ENCODE data around the gene WNT7B. TPM values are rescaled to one million over a fixed set of nuclear protein-coding genes. Genes with fewer than 3 reads are reported as not detected.

WNT7B gene
- total and polyA plus RNA-seq, 2 donors (not counting 1 experiment from before 2014, with no cell fraction given): 0.22 to 0.67 TPM

- no peaks in the 10 kb centered on the region for H3K27me3 Mint-ChIP-seq
- Histone ChIP-seq H4K20me1 (ENCODE audit: control insufficient read depth, insufficient read depth, low read length, poor library complexity, severe bottlenecking) (no peaks in the 10 kb centered on the region), H3K27ac (ENCODE audit: low read length in 2 of 2) (no peak overlapping the region), H3K36me3 (replicated peaks in 1 of 2; ENCODE audit: control extremely low read depth in 1 of 2, control insufficient read depth in 1 of 2, extremely low read depth in 1 of 2, insufficient read depth in 2 of 2, low read length in 1 of 2) (no peaks in the 10 kb centered on the region), H3K9ac (ENCODE audit: low read length) (no peak overlapping the region), H3K4me3 (ENCODE audit: control extremely low read depth in 1 of 5, extremely low read depth in 1 of 5, insufficient read depth in 1 of 5, low read depth in 2 of 5, low read length in 4 of 5) (no peak overlapping the region), H3K79me2 (ENCODE audit: control insufficient read depth, insufficient read depth, low read length) (no peaks in the 10 kb centered on the region), H3K9me3 (ENCODE audit: control extremely low read depth in 1 of 3, control insufficient read depth in 2 of 3, insufficient read depth in 1 of 3, low read length in 2 of 3) (no peaks in the 10 kb centered on the region), H3K27me3 (replicated peaks in 1 of 4; ENCODE audit: control extremely low read depth in 1 of 4, control insufficient read depth in 3 of 4, insufficient read depth in 4 of 4, low read length in 3 of 4) (peaks cover 0 to 10% (median 0%) of the 10 kb centered on the region in 4 experiments), H3K4me2 (replicated peaks; ENCODE audit: low read depth, low read length, poor library complexity, severe bottlenecking) (no peak overlapping the region), H3K4me1 (ENCODE audit: control insufficient read depth in 2 of 2, insufficient read depth in 2 of 2, low read length in 2 of 2) (peaks cover 3 to 10% of the 10 kb centered on the region in 2 donors), H2AFZ (ENCODE audit: insufficient read depth, low read depth, low read length, poor library complexity, severe bottlenecking) (no peak overlapping the region)
- H3K27ac Mint-ChIP-seq: peak overlapping the region; percentile 20
- no peak overlapping the region for H3K4me3 Mint-ChIP-seq
- no peaks in the 10 kb centered on the region for H3K9me3 Mint-ChIP-seq (ENCODE audit: insufficient read depth)
- ATAC-seq (ENCODE audit: low read depth): no peak
- H3K4me1 Mint-ChIP-seq: peaks cover 8% of the 10 kb centered on the region
- intact Hi-C loops (cut with micrococcal nuclease): no loop called here
- DNase-seq: no peak
- 95% methylated on average over 21 of the region's 24 CpGs for WGBS (ENCODE audit: insufficient coverage)
- TF ChIP-seq, protein P1, sequence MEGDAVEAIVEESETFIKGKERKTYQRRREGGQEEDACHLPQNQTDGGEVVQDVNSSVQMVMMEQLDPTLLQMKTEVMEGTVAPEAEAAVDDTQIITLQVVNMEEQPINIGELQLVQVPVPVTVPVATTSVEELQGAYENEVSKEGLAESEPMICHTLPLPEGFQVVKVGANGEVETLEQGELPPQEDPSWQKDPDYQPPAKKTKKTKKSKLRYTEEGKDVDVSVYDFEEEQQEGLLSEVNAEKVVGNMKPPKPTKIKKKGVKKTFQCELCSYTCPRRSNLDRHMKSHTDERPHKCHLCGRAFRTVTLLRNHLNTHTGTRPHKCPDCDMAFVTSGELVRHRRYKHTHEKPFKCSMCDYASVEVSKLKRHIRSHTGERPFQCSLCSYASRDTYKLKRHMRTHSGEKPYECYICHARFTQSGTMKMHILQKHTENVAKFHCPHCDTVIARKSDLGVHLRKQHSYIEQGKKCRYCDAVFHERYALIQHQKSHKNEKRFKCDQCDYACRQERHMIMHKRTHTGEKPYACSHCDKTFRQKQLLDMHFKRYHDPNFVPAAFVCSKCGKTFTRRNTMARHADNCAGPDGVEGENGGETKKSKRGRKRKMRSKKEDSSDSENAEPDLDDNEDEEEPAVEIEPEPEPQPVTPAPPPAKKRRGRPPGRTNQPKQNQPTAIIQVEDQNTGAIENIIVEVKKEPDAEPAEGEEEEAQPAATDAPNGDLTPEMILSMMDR (IDR thresholded peaks at IDR 0.05): no peak
- no peak for TF ChIP-seq EZH2 (IDR thresholded peaks at IDR 0.05; ENCODE audit: borderline replicate concordance, insufficient read depth, low read depth, low read length, poor library complexity, severe bottlenecking)
- ChIA-PET POLR2A (no interaction called here), CTCF (interaction anchor here (1.4 to 20.6 kb wide), 2 partner anchors 9 to 113 kb away, joined by 4 to 533 read pairs; no protein-coding TSS in a partner anchor)
Observed at GRCh38 chr22:46003271-46004091, 26.5 kb upstream of the WNT7B start.

DNA sequence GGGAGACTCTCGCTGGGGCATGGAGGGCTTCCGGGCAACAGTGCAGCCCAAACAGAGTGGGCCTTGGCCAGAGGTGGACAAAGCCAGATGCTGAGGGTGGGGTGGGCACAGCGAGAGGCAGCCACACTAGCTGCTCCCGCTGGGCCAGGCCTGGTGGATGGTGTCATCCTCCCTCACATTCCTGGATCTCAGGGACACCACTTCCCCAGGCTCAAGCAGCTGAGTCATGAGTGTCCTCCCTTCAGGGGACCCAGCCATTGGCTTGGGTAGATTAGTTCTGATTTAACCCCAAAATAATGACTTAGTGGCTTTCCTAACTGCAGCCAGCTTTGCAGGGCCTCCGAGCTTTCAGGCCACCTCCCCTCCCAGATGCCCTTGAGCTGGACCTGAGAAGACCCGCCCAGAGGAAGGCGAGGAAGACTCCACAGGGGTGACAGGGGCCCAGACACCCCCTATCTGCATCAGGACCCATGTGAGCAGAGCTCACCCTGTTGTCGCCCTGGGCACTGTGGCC, 25.9 kb upstream of the WNT7B start:
- H3K36me3 ChIP-seq (replicated peaks in 1 of 2; ENCODE audit: control extremely low read depth in 1 of 2, control insufficient read depth in 1 of 2, extremely low read depth in 1 of 2, insufficient read depth in 2 of 2, low read length in 1 of 2): no peaks in the 10 kb centered on the region
- intact Hi-C loops (cut with micrococcal nuclease): no loop called here

More for the DNA sequence above, 25.9 kb upstream of the WNT7B start:
- TF ChIP-seq EZH2 (IDR thresholded peaks at IDR 0.05; ENCODE audit: borderline replicate concordance, insufficient read depth, low read depth, low read length, poor library complexity, severe bottlenecking): no peak
- TF ChIP-seq, protein P1 (IDR thresholded peaks at IDR 0.05): no peak
- H3K27me3 Mint-ChIP-seq: no peaks in the 10 kb centered on the region
- Histone ChIP-seq H3K4me1 (ENCODE audit: control insufficient read depth in 2 of 2, insufficient read depth in 2 of 2, low read length in 2 of 2) (peaks cover 3 to 10% of the 10 kb centered on the region in 2 donors), H4K20me1 (ENCODE audit: control insufficient read depth, insufficient read depth, low read length, poor library complexity, severe bottlenecking) (no peaks in the 10 kb centered on the region), H3K4me3 (ENCODE audit: control extremely low read depth in 1 of 5, extremely low read depth in 1 of 5, insufficient read depth in 1 of 5, low read depth in 2 of 5, low read length in 4 of 5) (no peak overlapping the region), H3K27me3 (replicated peaks in 1 of 4; ENCODE audit: control extremely low read depth in 1 of 4, control insufficient read depth in 3 of 4, insufficient read depth in 4 of 4, low read length in 3 of 4) (peaks cover 0 to 10% (median 0%) of the 10 kb centered on the region in 4 experiments), H3K27ac (ENCODE audit: low read length in 2 of 2) (no peak overlapping the region), H3K4me2 (replicated peaks; ENCODE audit: low read depth, low read length, poor library complexity, severe bottlenecking) (no peak overlapping the region), H3K79me2 (ENCODE audit: control insufficient read depth, insufficient read depth, low read length) (no peaks in the 10 kb centered on the region), H2AFZ (ENCODE audit: insufficient read depth, low read depth, low read length, poor library complexity, severe bottlenecking) (no peak overlapping the region), H3K9me3 (ENCODE audit: control extremely low read depth in 1 of 3, control insufficient read depth in 2 of 3, insufficient read depth in 1 of 3, low read length in 2 of 3) (no peaks in the 10 kb centered on the region), H3K9ac (ENCODE audit: low read length) (no peak overlapping the region)
- CTCF ChIA-PET: interaction anchor here (1.0 to 20.6 kb wide), 3 partner anchors 8 to 113 kb away, joined by 3 to 533 read pairs (median 4); no protein-coding TSS in a partner anchor
- H3K4me3 Mint-ChIP-seq: no peak overlapping the region
- H3K9me3 Mint-ChIP-seq (ENCODE audit: insufficient read depth): no peaks in the 10 kb centered on the region
- 96% methylated on average over 6 of the region's 8 CpGs for WGBS (ENCODE audit: insufficient coverage)
- POLR2A ChIA-PET: no interaction called here
- peaks cover 9% of the 10 kb centered on the region for H3K4me1 Mint-ChIP-seq
- no peak overlapping the region for H3K27ac Mint-ChIP-seq
- ATAC-seq (ENCODE audit: low read depth): no peak
- no peak for DNase-seq

Measured in B cell (primary cell).